ENCODE measurements around the gene NRXN3.

Gene NRXN3

DNA sequence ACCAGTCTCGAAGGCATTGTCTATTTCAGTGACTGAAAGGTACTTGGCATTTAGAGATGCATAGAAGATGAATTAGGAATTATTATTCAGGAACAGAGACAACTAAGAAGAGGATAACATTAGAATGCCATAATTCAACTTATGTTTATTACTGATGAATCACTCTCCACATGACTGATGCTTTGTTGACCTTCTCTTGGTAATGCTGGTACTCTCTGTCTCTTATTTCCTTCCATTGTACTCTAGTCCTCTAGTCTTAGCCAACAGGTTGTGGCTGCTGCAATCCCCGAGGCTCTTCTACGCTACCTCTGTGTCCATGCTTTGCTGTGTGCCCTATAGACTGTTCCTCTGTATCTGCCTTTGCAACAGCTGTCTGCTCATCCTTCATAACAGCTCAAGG is 652.9 kb downstream of the NRXN3 start:
- CTCF ChIA-PET: no interaction called here
- DNase-seq (ENCODE audit: low read depth, low spot score): no peak
- H3K4me3 ChIP-seq (ENCODE audit: low read depth, low read length): no peak overlapping the region
- TF ChIP-seq, protein P1, sequence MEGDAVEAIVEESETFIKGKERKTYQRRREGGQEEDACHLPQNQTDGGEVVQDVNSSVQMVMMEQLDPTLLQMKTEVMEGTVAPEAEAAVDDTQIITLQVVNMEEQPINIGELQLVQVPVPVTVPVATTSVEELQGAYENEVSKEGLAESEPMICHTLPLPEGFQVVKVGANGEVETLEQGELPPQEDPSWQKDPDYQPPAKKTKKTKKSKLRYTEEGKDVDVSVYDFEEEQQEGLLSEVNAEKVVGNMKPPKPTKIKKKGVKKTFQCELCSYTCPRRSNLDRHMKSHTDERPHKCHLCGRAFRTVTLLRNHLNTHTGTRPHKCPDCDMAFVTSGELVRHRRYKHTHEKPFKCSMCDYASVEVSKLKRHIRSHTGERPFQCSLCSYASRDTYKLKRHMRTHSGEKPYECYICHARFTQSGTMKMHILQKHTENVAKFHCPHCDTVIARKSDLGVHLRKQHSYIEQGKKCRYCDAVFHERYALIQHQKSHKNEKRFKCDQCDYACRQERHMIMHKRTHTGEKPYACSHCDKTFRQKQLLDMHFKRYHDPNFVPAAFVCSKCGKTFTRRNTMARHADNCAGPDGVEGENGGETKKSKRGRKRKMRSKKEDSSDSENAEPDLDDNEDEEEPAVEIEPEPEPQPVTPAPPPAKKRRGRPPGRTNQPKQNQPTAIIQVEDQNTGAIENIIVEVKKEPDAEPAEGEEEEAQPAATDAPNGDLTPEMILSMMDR (IDR thresholded peaks at IDR 0.05; ENCODE audit: insufficient read depth, low read length, missing control alignments): no peak
- POLR2A ChIA-PET: no interaction called here

- no peak for DNase-seq (ENCODE audit: low read depth, low spot score)
- POLR2A ChIA-PET: no interaction called here
- H3K4me3 ChIP-seq (ENCODE audit: low read depth, low read length): no peak overlapping the region
- TF ChIP-seq, protein P1 (IDR thresholded peaks at IDR 0.05; ENCODE audit: insufficient read depth, low read length, missing control alignments): no peak
- CTCF ChIA-PET: no interaction called here
These were observed 653.3 kb downstream of the NRXN3 start for GRCh38 chr14:78823516-78823915.

- TF ChIP-seq, protein P1 (IDR thresholded peaks at IDR 0.05; ENCODE audit: insufficient read depth, low read length, missing control alignments): no peak
- ChIA-PET CTCF (no interaction called here), POLR2A (no interaction called here)
- DNase-seq (ENCODE audit: low read depth, low spot score): no peak
- H3K4me3 ChIP-seq (ENCODE audit: low read depth, low read length): no peak overlapping the region
These were observed 659.1 kb downstream of the NRXN3 start for GRCh38 chr14:78829274-78829673.

DNA sequence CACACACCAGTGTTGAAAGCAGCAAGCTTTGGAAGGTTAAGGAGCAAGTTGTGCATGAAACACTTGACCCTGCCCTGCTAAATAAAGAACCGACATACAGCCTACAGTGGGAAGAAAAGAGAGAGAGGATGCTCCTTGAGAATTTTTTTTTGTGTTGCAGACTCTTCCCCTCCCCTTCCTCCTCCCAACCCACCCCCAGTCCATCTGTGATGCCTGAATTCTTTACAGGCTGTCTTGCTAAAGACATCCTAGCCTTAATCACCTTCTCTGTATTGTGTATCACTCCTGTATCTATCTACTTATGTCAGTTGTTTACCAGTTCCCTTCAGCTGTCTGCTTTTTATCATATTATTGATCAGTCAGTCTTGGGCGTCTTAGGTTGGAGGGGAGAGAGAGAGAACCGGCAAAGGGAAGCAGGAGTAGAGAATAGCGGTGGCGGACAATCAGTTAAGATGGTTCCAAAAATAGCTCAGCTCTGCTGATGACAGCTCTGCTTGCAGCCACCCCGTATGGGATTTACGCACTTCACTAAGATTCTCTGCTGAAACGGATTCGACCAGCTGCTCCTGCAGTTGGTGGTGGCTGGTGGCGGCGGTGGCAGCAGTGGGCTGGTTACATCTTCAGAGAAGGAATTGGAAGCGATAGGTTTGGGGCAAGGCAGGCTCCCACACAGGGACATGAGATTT is 664.7 kb downstream of the NRXN3 start:
- H3K4me3 ChIP-seq (ENCODE audit: low read depth, low read length): no peak overlapping the region
- ChIA-PET CTCF (interaction anchor here (1.2 kb wide), 1 partner anchor 14 kb away, joined by 3 read pairs; no protein-coding TSS in a partner anchor), POLR2A (no interaction called here)
- TF ChIP-seq, protein P1 (IDR thresholded peaks at IDR 0.05; ENCODE audit: insufficient read depth, low read length, missing control alignments): no peak
- DNase-seq (ENCODE audit: low read depth, low spot score): no peak

GRCh38 chr14:78835909-78836308 is 665.7 kb downstream of the NRXN3 start:
- TF ChIP-seq, protein P1 (IDR thresholded peaks at IDR 0.05; ENCODE audit: insufficient read depth, low read length, missing control alignments): no peak
- no peak for DNase-seq (ENCODE audit: low read depth, low spot score)
- ChIA-PET CTCF (interaction anchor here (0.9 to 1.2 kb wide), 2 partner anchors 387 to 813 kb away, joined by 3 read pairs; no protein-coding TSS in a partner anchor), POLR2A (no interaction called here)
- H3K4me3 ChIP-seq (ENCODE audit: low read depth, low read length): no peak overlapping the region

DNA sequence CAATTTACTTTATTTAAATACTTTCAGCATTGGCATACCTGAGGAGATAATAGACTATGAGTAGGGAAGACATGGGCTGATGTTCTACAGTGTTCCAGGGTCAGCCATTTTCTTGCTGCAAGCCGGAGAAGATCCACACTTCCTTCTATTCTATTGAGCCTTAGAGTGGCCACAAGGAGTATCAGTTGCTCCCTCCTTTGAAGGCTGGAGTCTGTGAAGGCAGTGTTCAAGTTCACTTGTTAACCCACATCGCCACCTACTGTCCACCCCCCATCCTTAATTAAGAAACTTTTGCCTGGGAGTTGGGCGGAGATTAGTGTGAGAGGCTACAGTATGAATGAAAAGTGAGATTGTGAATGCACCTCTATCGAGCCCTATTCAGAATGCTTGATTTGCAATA is 666.6 kb downstream of the NRXN3 start:
- peak; percentile 7 for DNase-seq (ENCODE audit: low read depth, low spot score)
- no peak overlapping the region for H3K4me3 ChIP-seq (ENCODE audit: low read depth, low read length)
- ChIA-PET POLR2A (no interaction called here), CTCF (interaction anchor here (0.9 to 1.2 kb wide), 2 partner anchors 388 to 814 kb away, joined by 3 read pairs; no protein-coding TSS in a partner anchor)
- TF ChIP-seq, protein P1 (IDR thresholded peaks at IDR 0.05; ENCODE audit: insufficient read depth, low read length, missing control alignments): peak; percentile 42
